Heart left ventricle (tissue), 13 donors: Measurements from ENCODE around the gene DCTN1.

Experiments used
- CTCF ChIP-seq, 12 donors: fragments of 200-600 bp; sonication (generic) in 4 of 12; IDR thresholded peaks; one replicate each; pipeline versions ENCODE4 v1.5.0 to v1.8.0; 2018 to 2022; ENCODE audit warnings: antibody characterized with exemption in 12 of 12, mild to moderate bottlenecking in 5 of 12
- POLR2A ChIP-seq, 2 donors: fragments of 450-650 bp; IDR thresholded peaks; one replicate each; pipeline ENCODE4 v1.6.1; 2017; ENCODE audit warnings: antibody characterized with exemption in 2 of 2, mild to moderate bottlenecking in 2 of 2, moderate library complexity in 2 of 2
- donor health status: ischemic (EF 13 %, LVEDD 7.1; RV severe dilation, severe dysfunction).
- donor health status: DM: no; HTN: yes; CAD: no.
- donor health status: DM: no; HTN: no; CAD: no.
- donor health status: ischemic (EF 25% LVEDD 6.9; RV normal size, moderate dysfunction).
- donor health status: ischemic (EF 25% LVEDD 5.7; RV mildly dilated, moderate dysfunction).
- donor health status: ischemic (EF 35%, LVEDD 5.7; RV mildly dilated, moderate dysfunction).
- donor health status: nonischemic (EF 11% LVEDD 7.7; RV severe dilation, severe dysfunction).
- donor health status: DM: yes; HTN: yes; CAD: no.
- donor health status: PGD.
- donor health status: ischemic (EF 29% LVEDD 5.4; RV normal size, mild dysfunction).
- donor health status: nonischemic (EF 23%, LVEDD 6.1; RV moderate dilation, normal function).

- TF ChIP-seq POLR2A (IDR thresholded peaks at IDR 0.05), result no peak
- TF ChIP-seq CTCF (IDR thresholded peaks at IDR 0.05), result no peak
Observed at GRCh38 chr2:74314107-74314506, 66.0 kb downstream of the DCTN1 start.
